Activated CD4-positive, alpha-beta T cell treated with anti-CD3 and anti-CD28 coated beads, Interleukin-2, amount 10 ng/mL, durations not matched to agents 7 days and 5 days (primary cell): ENCODE measurements around the gene SCGB2A2. TPM values are rescaled to one million over a fixed set of nuclear protein-coding genes. Genes with fewer than 3 reads are reported as not detected.

ENCODE experiments used
- CTCF ChIA-PET: fragments of 350-600 bp; sonication (Branson Sonifier 250); formaldehyde crosslinking; loops from one replicate; lab custom pipeline; 2021; ENCODE audit warnings: antibody characterized with exemption; lab: Charles Lee
- POLR2A ChIA-PET: fragments of 350-600 bp; sonication (Branson Sonifier 250); formaldehyde crosslinking; loops from one replicate; lab custom pipeline; 2021; ENCODE audit warnings: antibody characterized with exemption; lab: Charles Lee
- DNase-seq: peaks from one replicate; pipeline ENCODE4 v3.0.0-alpha.2; 2020
- H3K27ac Mint-ChIP-seq: one replicate; pipeline ENCODE4 v1.8.0; 2021; ENCODE audit warnings: mild to moderate bottlenecking, moderate library complexity, mixed read lengths
- H3K27me3 Mint-ChIP-seq: one replicate; pipeline ENCODE4 v1.8.0; 2021; ENCODE audit warnings: mixed read lengths
- H3K36me3 Mint-ChIP-seq: one replicate; pipeline ENCODE4 v1.8.0; 2021; ENCODE audit warnings: low read depth, mixed read lengths
- H3K4me1 Mint-ChIP-seq: one replicate; pipeline ENCODE4 v1.8.0; 2021; ENCODE audit warnings: mixed read lengths
- H3K4me3 Mint-ChIP-seq: one replicate; pipeline ENCODE4 v1.8.0; 2021; ENCODE audit warnings: mild to moderate bottlenecking, moderate library complexity, mixed read lengths
- H3K9me3 Mint-ChIP-seq: one replicate; pipeline ENCODE4 v1.8.0; 2021; ENCODE audit warnings: mixed read lengths
- total RNA-seq, 2 experiments: library from RNA; stranded (reverse); gene quantifications; one replicate each; pipeline ENCODE4 v1.2.3, GENCODE V29; 2021

SCGB2A2 gene
- total RNA-seq, 2 experiments from 2014 or later: not detected

GRCh38 chr11:62315431-62315830 is 45.5 kb downstream of the SCGB2A2 start:
- ChIA-PET POLR2A (no interaction called here), CTCF (interaction anchor here (1.0 kb wide), 1 partner anchor 33 kb away, joined by 3 read pairs; no protein-coding TSS in a partner anchor)
- Mint-ChIP-seq H3K36me3 (no peaks in the 10 kb centered on the region), H3K27me3 (peaks cover 22% of the 10 kb centered on the region), H3K9me3 (no peaks in the 10 kb centered on the region), H3K27ac (no peak overlapping the region), H3K4me1 (peaks cover 9% of the 10 kb centered on the region), H3K4me3 (no peak overlapping the region)
- DNase-seq: no peak

GRCh38 chr11:62322524-62322923 is 52.6 kb downstream of the SCGB2A2 start:
- Mint-ChIP-seq H3K27ac (no peak overlapping the region), H3K9me3 (no peaks in the 10 kb centered on the region), H3K27me3 (no peaks in the 10 kb centered on the region), H3K4me1 (no peaks in the 10 kb centered on the region), H3K36me3 (no peaks in the 10 kb centered on the region), H3K4me3 (no peak overlapping the region)
- POLR2A ChIA-PET: no interaction called here
- CTCF ChIA-PET: interaction anchor here (0.5 to 1.2 kb wide), 2 partner anchors 9 to 18 kb away, joined by 3 to 4 read pairs; no protein-coding TSS in a partner anchor
- no peak for DNase-seq

Other genes starting within 250 kb of the SCGB2A2 start
- 100 to 1,000 TPM; 200 to 204 TPM for gene INCENP, start 146.1 kb upstream of the SCGB2A2 start, total RNA-seq
- gene SCGB1D1, start 79.9 kb upstream of the SCGB2A2 start, total RNA-seq: not detected
- not detected for gene SCGB2A1, start 61.5 kb upstream of the SCGB2A2 start, total RNA-seq
- gene SCGB1D2, start 27.9 kb upstream of the SCGB2A2 start, total RNA-seq: not detected
- gene SCGB1D4, start 28.9 kb downstream of the SCGB2A2 start, total RNA-seq: not detected
- 1 to 10 TPM in 1 of 2 experiments, under 1 TPM in 1; 0.84 to 1.2 TPM for gene ASRGL1, start 67.3 kb downstream of the SCGB2A2 start, total RNA-seq
- not detected for gene SCGB1A1, start 148.9 kb downstream of the SCGB2A2 start, total RNA-seq